IMR-90 (cell line): ENCODE measurements around the gene GMPR. TPM values are rescaled to one million over a fixed set of nuclear protein-coding genes. Genes with fewer than 3 reads are reported as not detected.

ENCODE experiments used
- ATAC-seq: fragments of 200-7000 bp; cut with Tn5 transposase; 2 replicates; pipeline ENCODE4 v1.9.1; 2020; ENCODE audit warnings: low read depth, mild to moderate bottlenecking, moderate library complexity
- BruUV-seq: library from RNA; stranded (reverse); fragments of 400-500 nt; replicated peaks from 2 replicates; lab custom pipeline; 2021; lab: Mats Ljungman, UMichigan
- CTCF ChIA-PET: fragments of 300-600 bp; formaldehyde crosslinking; extraction: SDS; loops from one replicate; lab custom pipeline; 2021; ENCODE audit warnings: antibody characterized with exemption; lab: Yijun Ruan, JAX
- POLR2A ChIA-PET: fragments of 300-600 bp; sonication (Branson Sonifier 250); formaldehyde crosslinking; loops from one replicate; lab custom pipeline; 2022; ENCODE audit warnings: antibody characterized with exemption; ENCODE audit not compliant: unreplicated experiment; lab: Charles Lee
- DNase-seq: peaks from one replicate; pipeline ENCODE4 v3.0.0; 2013
- H2AFZ ChIP-seq: replicated peaks from 2 replicates; pipeline ENCODE3; 2013; ENCODE audit warnings: low read length, mild to moderate bottlenecking; ENCODE audit not compliant: poor library complexity
- H2AK5ac ChIP-seq: 2 replicates; pipeline ENCODE4 v1.6.1; 2013; ENCODE audit warnings: low read depth, low read length, inconsistent platforms
- H2AK9ac ChIP-seq: replicated peaks from 2 replicates; pipeline ENCODE3; 2013; ENCODE audit warnings: mild to moderate bottlenecking, low read depth, low read length, moderate library complexity; ENCODE audit not compliant: poor library complexity
- H2BK120ac ChIP-seq: 2 replicates; pipeline ENCODE4 v1.6.1; 2013; ENCODE audit warnings: low read depth, low read length, inconsistent platforms
- H2BK15ac ChIP-seq: 3 replicates; pipeline ENCODE4 v1.6.1; 2013; ENCODE audit warnings: low read depth, low read length, inconsistent platforms
- H2BK20ac ChIP-seq: 2 replicates; pipeline ENCODE4 v1.6.1; 2013; ENCODE audit warnings: low read depth, mild to moderate bottlenecking, inconsistent platforms, low read length, moderate library complexity
- H2BK5ac ChIP-seq: 2 replicates; pipeline ENCODE4 v1.6.1; 2013; ENCODE audit warnings: mild to moderate bottlenecking, low read depth, low read length, inconsistent platforms; ENCODE audit not compliant: poor library complexity, severe bottlenecking
- H3K14ac ChIP-seq: replicated peaks from 2 replicates; pipeline ENCODE4 v1.6.1; 2013; ENCODE audit warnings: low read depth, low read length, inconsistent platforms
- H3K18ac ChIP-seq: 2 replicates; pipeline ENCODE4 v1.6.1; 2013; ENCODE audit warnings: low read depth, low read length, control low read depth
- H3K23ac ChIP-seq: 2 replicates; pipeline ENCODE4 v1.6.1; 2013; ENCODE audit warnings: low read depth, low read length, inconsistent platforms
- H3K27ac ChIP-seq: 2 replicates; pipeline ENCODE4 v1.5.1; 2013; ENCODE audit warnings: mild to moderate bottlenecking, control low read depth, low read length; ENCODE audit not compliant: insufficient read depth
- H3K27me3 ChIP-seq: 2 replicates; pipeline ENCODE4 v1.6.1; 2013; ENCODE audit warnings: low read length; ENCODE audit not compliant: control insufficient read depth, insufficient read depth
- H3K36me3 ChIP-seq: 2 replicates; pipeline ENCODE4 v1.6.1; 2013; ENCODE audit warnings: low read length, mixed read lengths; ENCODE audit not compliant: control insufficient read depth, insufficient read depth
- H3K4ac ChIP-seq: 2 replicates; pipeline ENCODE4 v1.6.1; 2013; ENCODE audit warnings: low read depth, low read length, inconsistent platforms
- H3K4me1 ChIP-seq: 2 replicates; pipeline ENCODE4 v1.6.1; 2013; ENCODE audit warnings: low read length, mixed read lengths; ENCODE audit not compliant: control insufficient read depth, insufficient read depth
- H3K4me2 ChIP-seq: 2 replicates; pipeline ENCODE4 v1.6.1; 2013; ENCODE audit warnings: low read depth, mild to moderate bottlenecking, control low read depth, low read length, moderate library complexity
- H3K4me3 ChIP-seq: 2 replicates; pipeline ENCODE4 v1.5.1; 2013; ENCODE audit warnings: low read depth, mild to moderate bottlenecking, control low read depth, low read length, moderate library complexity; ENCODE audit not compliant: insufficient read depth
- H3K56ac ChIP-seq: 2 replicates; pipeline ENCODE4 v1.6.1; 2013; ENCODE audit warnings: low read length, inconsistent platforms; ENCODE audit not compliant: insufficient read depth; ENCODE audit errors: extremely low read depth
- H3K79me1 ChIP-seq, 2 experiments: 2 replicates each; pipeline ENCODE4 v1.6.1; 2013; ENCODE audit warnings: low read length in 2 of 2, inconsistent platforms in 1 of 2, low read depth in 1 of 2
- H3K9ac ChIP-seq: 2 replicates; pipeline ENCODE4 v1.6.1; 2013; ENCODE audit warnings: low read depth, low read length, control low read depth
- H3K9me1 ChIP-seq: 2 replicates; pipeline ENCODE4 v1.6.1; 2013; ENCODE audit warnings: low read length, inconsistent platforms; ENCODE audit not compliant: insufficient read depth
- H3K9me3 ChIP-seq: 2 replicates; pipeline ENCODE4 v1.6.1; 2013; ENCODE audit warnings: low read length; ENCODE audit not compliant: control insufficient read depth, insufficient read depth
- H4K20me1 ChIP-seq: 2 replicates; pipeline ENCODE4 v1.6.1; 2013; ENCODE audit warnings: low read length, inconsistent platforms; ENCODE audit not compliant: insufficient read depth
- H4K5ac ChIP-seq: 2 replicates; pipeline ENCODE4 v1.6.1; 2013; ENCODE audit warnings: mild to moderate bottlenecking, low read depth, low read length, control low read depth
- H4K8ac ChIP-seq, 2 experiments: 2 replicates each; pipeline ENCODE4 v1.6.1; 2013; ENCODE audit warnings: low read depth in 2 of 2, low read length in 2 of 2, control low read depth in 1 of 2, inconsistent platforms in 1 of 2
- H4K91ac ChIP-seq: 2 replicates; pipeline ENCODE4 v1.6.1; 2013; ENCODE audit warnings: low read depth, low read length, inconsistent platforms; ENCODE audit not compliant: insufficient read depth
- SMC3 ChIP-seq: fragments of 150-350 bp; IDR thresholded peaks from 2 replicates; pipeline ENCODE4 v1.6.1; 2016; ENCODE audit warnings: low read depth, mild to moderate bottlenecking, antibody characterized with exemption, low read length, moderate library complexity
- USF2 ChIP-seq: fragments of 150-350 bp; IDR thresholded peaks from 2 replicates; pipeline ENCODE4 v1.6.1; 2017; ENCODE audit warnings: mild to moderate bottlenecking, antibody characterized with exemption, low read length, low read depth
- WGBS, 2 experiments: methylation state at CpG; one replicate each; pipeline versions ENCODE4 v1.1.5 to v1.1.7; 2013; ENCODE audit warnings: missing lambda C conversion rate in 2 of 2; ENCODE audit not compliant: insufficient read length in 1 of 2; ENCODE audit errors: extremely low coverage in 2 of 2; 5-methylcytosine and 5-hydroxymethylcytosine counted together
- dilution Hi-C: fragments of 300-500 bp; cut with HindIII; formaldehyde crosslinking; loops from one replicate; pipeline ENCODE4 v1.14.3; 2018; ENCODE audit warnings: low sequenced_read_pairs; ENCODE audit not compliant: unreplicated experiment
- in situ Hi-C: fragments of 300-500 bp; cut with MboI; formaldehyde crosslinking; loops from 3 replicates; pipeline ENCODE4 v1.14.3; 2019; ENCODE audit warnings: low sequenced_read_pairs, inconsistent platforms, mixed read lengths
- intact Hi-C: fragments of 100-400 bp; cut with micrococcal nuclease; formaldehyde crosslinking; loops from 2 replicates; pipeline ENCODE4 v1.10.0; 2022
- polyA plus RNA-seq, 3 experiments: library from polyadenylated mRNA; depleted of rRNA; stranded (reverse); fragments of >200 nt; gene quantifications; 2 replicates each; pipeline ENCODE4 v1.2.3, GENCODE V29; 2012; ENCODE audit warnings: low replicate concordance in 1 of 3
- total RNA-seq: library from RNA; depleted of rRNA; stranded (reverse); fragments of >200 nt; gene quantifications from 2 replicates; pipeline ENCODE4 v1.2.3, GENCODE V29; 2012

GMPR gene
- total and polyA plus RNA-seq, 2 of the 4 experiments (the other 2 are of a cell fraction) = 6.3 to 8.6 TPM

- Histone ChIP-seq H4K5ac (no peak overlapping the region), H3K36me3 (peaks cover 22% of the 10 kb centered on the region), H2AK9ac (no peak overlapping the region), H3K14ac (no peak overlapping the region), H4K20me1 (no peaks in the 10 kb centered on the region), H3K9ac (no peak overlapping the region), H3K23ac (no peak overlapping the region), H3K4me3 (no peak overlapping the region), H2AK5ac (no peak overlapping the region), H3K27ac (no peak overlapping the region), H2AFZ (no peak overlapping the region), H3K56ac (no peak overlapping the region), H2BK15ac (no peak overlapping the region), H2BK5ac (no peak overlapping the region), H2BK120ac (no peak overlapping the region), H3K18ac (no peak overlapping the region), H4K91ac (no peak overlapping the region), H3K4me1 (no peaks in the 10 kb centered on the region), H3K4ac (no peak overlapping the region), H4K8ac (no peak overlapping the region), H3K4me2 (no peak overlapping the region), H2BK20ac (no peak overlapping the region), H3K9me3 (no peaks in the 10 kb centered on the region), H3K9me1 (no peaks in the 10 kb centered on the region), H3K79me1 (no peaks in the 10 kb centered on the region), H3K27me3 (no peaks in the 10 kb centered on the region)
- dilution Hi-C loops = no loop called here
- in situ Hi-C loops = no loop called here
- intact Hi-C loops = no loop called here
- TF ChIP-seq SMC3 (no peak), USF2 (no peak)
- ATAC-seq (no peak), DNase-seq (no peak)
- BruUV-seq = no TSS peak
- WGBS, 2 experiments = no CpG with 5 or more reads among the region's 7 CpGs
- CTCF ChIA-PET = interaction anchor here (0.6 kb wide), 1 partner anchor 45 kb away, joined by 4 read pairs; no protein-coding TSS in a partner anchor
- POLR2A ChIA-PET = no interaction called here
Observed at GRCh38 chr6:16301511-16301910, 63.1 kb downstream of the GMPR start.
